ENCODE measurements around the gene APBB1.
A peak's percentile ranks its signal among the peaks of the same experiment; 100 is the strongest.
"Not testable (repeated sequence)": the region's sequence is repeated elsewhere in the genome, so short reads cannot be mapped to it uniquely, and the experiment has no call there.

Gene APBB1

DNA sequence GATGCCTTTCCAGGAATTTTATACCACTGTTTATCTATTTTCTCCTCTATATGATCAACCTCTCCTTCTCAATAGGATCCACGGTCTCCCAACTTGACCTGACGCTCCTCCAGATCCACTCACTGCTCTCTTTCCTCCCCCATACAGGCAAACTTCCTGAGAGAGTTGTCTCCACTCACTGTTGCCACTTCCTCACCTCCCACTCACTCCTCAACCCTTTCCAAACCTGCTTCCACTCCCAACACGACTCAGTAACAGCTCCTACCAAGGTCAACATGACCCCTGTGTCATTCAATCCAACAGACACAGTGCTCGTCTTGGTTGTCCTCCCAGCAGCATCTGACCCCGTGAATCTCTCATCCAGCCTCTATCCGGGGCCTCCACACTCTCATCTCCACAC lies 3.1 kb downstream of the APBB1 start:
- DNase-seq, result no peak

DNA sequence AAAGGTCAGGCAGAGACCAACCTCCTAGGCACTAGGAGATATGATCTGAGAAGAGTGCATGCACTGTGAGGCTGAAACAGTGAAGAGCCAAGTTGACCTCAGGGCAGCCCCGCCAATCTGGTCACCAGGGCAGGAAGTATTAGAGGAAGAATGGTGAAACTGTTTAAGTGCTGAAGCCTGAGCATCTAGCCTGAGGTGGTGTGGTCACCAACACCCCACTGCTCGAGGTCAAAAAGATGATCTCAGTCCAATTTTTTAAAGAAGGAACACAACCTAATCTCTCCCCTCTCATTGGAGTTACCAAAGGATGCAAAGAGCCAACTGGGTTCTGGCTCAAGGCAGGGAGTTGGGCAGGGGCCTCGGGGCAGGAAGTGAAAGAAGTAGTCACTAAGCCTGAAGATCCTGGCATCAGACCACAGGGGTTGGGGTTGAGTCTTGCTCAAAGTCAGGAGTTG lies 4.0 kb downstream of the APBB1 start:
- DNase-seq, result no peak

DNA sequence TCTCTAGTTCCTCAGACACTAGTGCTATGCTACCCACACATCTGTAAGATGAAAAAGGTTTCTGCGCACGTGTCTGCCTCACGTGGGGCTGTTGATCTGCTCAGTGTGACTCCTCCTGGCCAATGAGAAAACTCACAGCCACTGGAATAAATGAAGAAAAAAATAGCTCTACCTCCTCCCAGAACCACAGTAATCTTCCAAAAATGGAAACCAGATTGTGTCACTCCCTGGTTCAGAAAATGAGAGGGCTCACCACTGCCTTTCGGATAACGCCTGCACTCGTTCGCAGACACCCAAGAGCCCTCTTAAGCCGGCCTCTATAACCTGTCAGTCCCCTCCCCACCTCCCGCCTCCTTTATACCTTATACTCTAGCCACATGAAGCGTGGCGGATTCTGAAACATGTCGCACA lies 5.1 kb downstream of the APBB1 start:
- no peak for DNase-seq

DNA sequence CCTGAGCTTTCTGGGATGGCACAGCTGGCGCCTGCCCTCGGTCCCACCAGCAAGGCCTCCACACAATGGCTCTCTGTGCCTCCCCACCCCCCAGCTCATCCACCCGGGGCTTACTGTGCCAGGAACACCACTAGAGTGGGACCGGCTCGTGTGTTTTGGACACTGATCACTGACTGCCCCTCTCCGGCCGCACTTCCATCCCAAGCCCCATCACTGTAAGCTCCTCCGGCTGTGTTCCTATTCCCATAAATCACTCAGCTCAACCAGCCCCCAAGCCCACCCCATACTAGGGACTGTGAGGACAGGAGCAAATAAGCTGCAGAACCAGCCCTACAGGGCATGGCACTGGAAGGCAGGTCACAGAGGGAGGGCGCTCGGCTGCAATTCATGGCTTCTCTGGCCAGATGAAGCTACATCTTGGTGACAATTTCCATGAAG lies 7.3 kb downstream of the APBB1 start:
- DNase-seq, result no peak

- no peak for DNase-seq
These were observed 8.0 kb downstream of the APBB1 start for GRCh38 chr11:6410695-6411430.

DNA sequence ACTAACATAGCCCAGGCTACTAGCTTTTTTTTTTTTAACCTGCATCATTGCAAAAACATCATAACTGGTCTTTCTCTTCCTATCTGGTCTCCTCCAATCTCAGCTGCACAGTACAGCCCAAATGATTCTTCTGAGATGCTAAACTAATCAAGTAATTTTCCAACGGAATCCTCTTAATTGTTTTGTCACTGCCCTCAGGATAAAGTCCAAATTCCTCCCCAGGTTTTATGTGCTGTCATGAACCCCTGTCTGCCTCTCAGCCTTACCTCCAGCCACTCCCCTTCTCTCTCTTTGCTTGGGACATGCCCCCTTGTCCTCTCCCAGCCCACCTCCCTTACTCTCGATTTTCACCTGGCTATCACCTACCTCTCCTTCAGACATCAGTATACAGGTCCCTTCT lies 12.5 kb downstream of the APBB1 start:
- no peak for DNase-seq

GRCh38 chr11:6405846-6406245 lies 13.0 kb downstream of the APBB1 start:
- no peak for DNase-seq

- peak; percentile 52 for DNase-seq
These were observed 13.7 kb downstream of the APBB1 start for GRCh38 chr11:6405052-6405667.

GRCh38 chr11:6404342-6405051 lies 14.4 kb downstream of the APBB1 start:
- no peak for DNase-seq

- DNase-seq, result no peak
These were observed 15.4 kb downstream of the APBB1 start for GRCh38 chr11:6403539-6403938.

DNA sequence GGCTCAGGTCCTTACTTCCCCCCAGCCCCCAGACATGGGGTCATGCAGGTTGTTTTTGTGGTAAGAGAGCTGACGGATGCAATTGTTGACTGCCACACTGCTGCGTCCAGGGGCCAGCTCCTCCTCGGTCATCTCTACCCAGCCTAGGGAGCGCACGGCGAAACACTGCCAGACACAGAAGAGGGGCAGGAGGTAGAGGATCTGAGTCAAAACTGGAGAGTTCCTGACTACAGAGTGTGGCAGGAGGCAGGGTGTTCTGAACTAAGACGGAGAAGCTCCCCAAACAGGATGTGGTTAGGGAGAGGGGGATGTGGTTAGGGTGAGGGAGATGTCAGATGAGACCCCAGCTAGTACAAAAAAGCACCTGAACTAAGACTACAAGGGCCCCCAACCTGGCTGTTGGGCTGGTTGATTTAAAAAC lies 16.3 kb downstream of the APBB1 start:
- DNase-seq, result no peak

DNA sequence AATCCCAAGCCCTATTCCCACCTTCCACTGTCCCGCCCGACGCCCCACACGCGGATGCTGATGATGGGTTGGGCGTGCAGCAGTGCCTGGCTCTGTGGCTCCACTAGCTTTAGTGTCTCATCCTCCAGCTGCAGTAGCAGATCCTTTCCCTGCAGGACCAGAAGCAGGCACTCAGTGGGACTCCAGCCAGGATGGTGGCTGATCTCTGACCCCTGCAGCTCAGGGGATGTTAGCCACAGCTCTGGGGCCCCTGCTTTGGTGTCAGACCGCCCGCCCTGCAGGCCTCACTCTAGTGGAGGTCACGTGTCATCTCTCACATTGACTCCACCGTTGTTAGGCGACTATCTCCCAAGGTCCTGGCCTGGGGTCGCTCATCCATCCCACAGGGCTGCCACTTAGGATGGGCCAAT lies 16.8 kb downstream of the APBB1 start:
- DNase-seq, result no peak

DNA sequence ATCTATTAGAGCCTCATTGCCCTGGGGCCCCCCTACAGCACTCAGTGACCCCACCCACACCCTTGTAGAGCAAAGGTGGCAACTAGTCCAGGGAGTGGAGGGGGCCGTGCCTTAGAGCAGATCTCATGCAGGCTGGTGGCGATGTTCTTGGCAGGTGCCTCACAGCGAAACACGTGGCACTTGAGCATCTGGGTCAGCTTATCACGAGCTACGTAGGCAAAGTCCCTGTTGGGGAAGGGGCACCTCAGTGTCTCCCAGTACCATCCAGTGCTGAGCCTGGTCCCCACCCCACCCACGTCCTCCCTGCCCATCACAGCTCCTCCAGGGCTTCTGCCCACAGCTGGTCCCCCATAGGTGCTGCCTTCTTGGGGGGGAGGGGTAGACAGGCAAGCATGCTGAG lies 17.4 kb downstream of the APBB1 start:
- DNase-seq, result no peak

DNA sequence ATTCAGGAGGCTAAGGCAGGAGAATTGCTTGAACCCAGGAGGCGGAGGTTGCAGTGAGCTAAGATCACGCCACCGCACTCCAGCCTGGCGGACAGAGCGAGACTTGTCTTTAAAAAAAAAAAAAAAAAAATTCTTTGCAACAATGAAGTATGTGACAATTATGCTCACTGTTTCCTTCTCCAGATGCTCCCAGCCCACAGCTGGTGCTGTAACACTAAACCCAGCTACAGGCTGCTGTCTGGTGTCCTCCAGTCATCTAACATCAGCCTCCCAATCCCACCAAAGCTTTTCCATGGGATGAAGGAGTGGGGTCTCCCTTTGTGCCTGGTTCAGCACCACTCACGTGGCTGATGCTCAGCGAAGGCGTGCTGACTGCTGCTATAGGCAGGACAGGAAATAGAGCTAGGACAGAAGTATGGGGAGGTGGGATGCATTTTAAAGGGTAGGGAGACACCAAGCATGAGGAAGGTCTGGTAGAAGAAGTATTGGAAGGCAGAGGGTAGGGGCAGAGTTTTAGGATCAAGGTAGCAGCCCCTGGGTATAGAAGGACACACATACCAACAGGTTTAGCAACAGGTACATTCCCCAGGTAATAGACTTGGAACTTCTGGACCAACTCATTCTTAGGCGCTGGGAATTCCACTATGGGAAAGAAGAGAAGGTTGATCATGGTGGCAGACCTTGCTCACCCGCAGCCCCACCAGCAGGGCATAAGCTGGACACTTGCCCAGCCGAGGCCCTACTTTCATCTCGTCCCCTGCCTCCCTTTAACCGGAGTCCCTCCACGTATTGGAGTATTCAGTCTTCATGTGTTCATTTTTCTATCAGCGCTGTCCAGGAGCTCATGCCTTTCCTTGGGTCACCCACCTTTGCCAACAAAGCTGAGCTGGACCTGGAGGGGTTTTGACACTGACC lies 18.2 kb downstream of the APBB1 start:
- no peak for DNase-seq

- no peak for DNase-seq
These were observed 21.3 kb downstream of the APBB1 start for GRCh38 chr11:6397636-6398035.

- no peak for DNase-seq
These were observed 21.7 kb downstream of the APBB1 start for GRCh38 chr11:6397156-6397555.

DNA sequence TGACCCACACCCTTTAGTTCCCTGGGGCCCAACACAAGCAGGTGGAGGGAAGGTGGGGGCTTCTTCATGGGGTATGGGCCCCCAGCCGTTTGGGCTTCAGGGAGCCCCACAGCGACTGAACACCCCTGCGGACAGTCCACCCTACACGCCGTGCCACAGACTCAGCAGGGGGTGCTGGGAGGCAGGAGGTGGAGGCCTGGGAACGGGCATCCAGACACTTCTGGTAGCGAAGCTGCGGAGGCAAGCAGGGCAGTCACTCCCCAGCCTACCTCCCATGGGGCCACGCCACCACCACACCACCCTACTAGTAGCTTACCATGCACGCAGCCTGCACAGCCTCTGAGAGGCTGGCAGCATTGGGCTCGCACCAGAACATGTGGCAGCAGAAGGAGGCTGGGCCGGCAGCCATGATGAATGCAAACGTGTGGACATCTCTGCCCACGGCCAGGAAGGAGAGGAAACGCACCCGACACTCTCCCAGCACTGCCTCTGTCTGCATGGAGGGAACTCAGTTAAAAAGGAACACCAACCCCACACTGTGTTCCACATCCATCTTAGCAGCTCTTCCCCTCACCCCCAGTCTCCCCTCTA lies 23.3 kb downstream of the APBB1 start:
- DNase-seq, result no peak

- DNase-seq, result no peak
These were observed 24.8 kb downstream of the APBB1 start for GRCh38 chr11:6393989-6394670.

DNA sequence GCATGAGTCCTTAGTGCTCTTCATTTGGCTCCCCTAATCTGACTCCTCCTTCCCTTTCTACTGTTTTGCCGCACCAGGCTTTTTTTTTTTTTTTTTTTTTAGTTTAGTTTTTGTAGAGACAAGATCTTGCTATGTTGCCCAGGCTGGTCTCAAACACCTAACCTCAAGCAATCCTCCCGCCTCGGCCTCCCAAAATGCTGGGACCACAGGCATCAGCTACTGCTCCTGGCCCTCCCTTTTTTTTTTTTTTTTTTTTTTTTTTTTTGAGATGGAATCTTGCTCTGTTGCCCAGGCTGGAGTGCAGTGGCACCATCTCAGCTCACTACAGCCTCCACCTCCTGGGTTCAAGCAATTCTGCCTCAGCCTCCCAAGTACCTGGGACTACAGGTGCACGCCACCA lies 26.6 kb downstream of the APBB1 start:
- not testable (repeated sequence) for DNase-seq

GRCh38 chr11:6391537-6392134 lies 27.3 kb downstream of the APBB1 start:
- DNase-seq, result no peak

- no peak for DNase-seq
These were observed 28.0 kb downstream of the APBB1 start for GRCh38 chr11:6390718-6391469.
